CD4-positive, alpha-beta memory T cell (primary cell): ENCODE results near the gene SERINC4. TPM values are rescaled to one million over a fixed set of nuclear protein-coding genes. Genes with fewer than 3 reads are reported as not detected.
A peak's percentile ranks its signal among the peaks of the same experiment; 100 is the strongest.
"Not testable (repeated sequence)": the region's sequence is repeated elsewhere in the genome, so short reads cannot be mapped to it uniquely, and the experiment has no call there.

Source experiments
- CTCF ChIA-PET: fragments of 350-600 bp; sonication (Branson Sonifier 250); formaldehyde crosslinking; loops from one replicate; lab custom pipeline; 2021; ENCODE audit warnings: inconsistent platforms; ENCODE audit not compliant: partially characterized antibody; lab: Charles Lee
- POLR2A ChIA-PET: fragments of 350-600 bp; sonication (Branson Sonifier 250); formaldehyde crosslinking; loops from one replicate; lab custom pipeline; 2021; ENCODE audit not compliant: partially characterized antibody; lab: Charles Lee
- DNase-seq, 5 donors: peaks; one replicate each; pipeline versions ENCODE4 v3.0.0 to v3.0.0-alpha.2; 2020 to 2022; ENCODE audit warnings: mixed read lengths in 1 of 5
- H3K27ac ChIP-seq: one replicate; pipeline ENCODE4 v1.7.0; 2013; ENCODE audit warnings: low read depth, low read length
- H3K27me3 ChIP-seq: 2 replicates; pipeline ENCODE4 v1.7.0; 2013; ENCODE audit warnings: mild to moderate bottlenecking, low read length, moderate library complexity; ENCODE audit not compliant: insufficient read depth
- H3K36me3 ChIP-seq: 2 replicates; pipeline ENCODE4 v1.7.0; 2013; ENCODE audit warnings: mild to moderate bottlenecking, low read length, moderate library complexity; ENCODE audit not compliant: insufficient read depth
- H3K4me1 ChIP-seq: 2 replicates; pipeline ENCODE4 v1.7.0; 2013; ENCODE audit warnings: mild to moderate bottlenecking, low read length, moderate library complexity; ENCODE audit not compliant: insufficient read depth
- H3K4me3 ChIP-seq, 2 donors: one replicate each; pipeline ENCODE4 v1.7.0; 2013; ENCODE audit warnings: low read length in 2 of 2, mild to moderate bottlenecking in 1 of 2
- H3K9me3 ChIP-seq, 2 donors: one replicate each; pipeline ENCODE4 v1.7.0; 2013; ENCODE audit warnings: low read length in 2 of 2, control low read depth in 1 of 2; ENCODE audit not compliant: control insufficient read depth in 1 of 2
- H3K27ac Mint-ChIP-seq, 7 donors: one replicate each; pipeline ENCODE4 v1.8.0; 2020 to 2021; ENCODE audit warnings: mixed read lengths in 7 of 7, mild to moderate bottlenecking in 6 of 7, inconsistent platforms in 3 of 7, moderate library complexity in 3 of 7
- H3K27me3 Mint-ChIP-seq, 2 donors: one replicate each; pipeline ENCODE4 v1.8.0; 2020 to 2021; ENCODE audit warnings: mixed read lengths in 2 of 2
- H3K36me3 Mint-ChIP-seq, 2 donors: one replicate each; pipeline ENCODE4 v1.8.0; 2020 to 2021; ENCODE audit warnings: mixed read lengths in 2 of 2, inconsistent platforms in 1 of 2, mild to moderate bottlenecking in 1 of 2
- H3K4me1 Mint-ChIP-seq, 4 donors: one replicate each; pipeline ENCODE4 v1.8.0; 2020 to 2021; ENCODE audit warnings: mixed read lengths in 4 of 4, mild to moderate bottlenecking in 1 of 4
- H3K4me3 Mint-ChIP-seq, 8 donors: one replicate each; pipeline ENCODE4 v1.8.0; 2020 to 2021; ENCODE audit warnings: mixed read lengths in 8 of 8, mild to moderate bottlenecking in 7 of 8, moderate library complexity in 6 of 8, inconsistent platforms in 3 of 8
- H3K9me3 Mint-ChIP-seq, 8 donors: one replicate each; pipeline ENCODE4 v1.8.0; 2020 to 2021; ENCODE audit warnings: mixed read lengths in 8 of 8, mild to moderate bottlenecking in 5 of 8, inconsistent platforms in 3 of 8, moderate library complexity in 1 of 8
- intact Hi-C: fragments of 100-400 bp; cut with micrococcal nuclease; formaldehyde crosslinking; loops from one replicate; pipeline ENCODE4 v1.15.1; 2023
- polyA plus RNA-seq, 2 donors: library from polyadenylated mRNA; unstranded; fragments of 300-500 nt; fragmentation: Illumina TruSeq; gene quantifications; one replicate each; pipeline ENCODE4 v1.2.3, GENCODE V29; 2021
- total RNA-seq, 2 experiments: library from RNA; stranded (reverse); gene quantifications; one replicate each; pipeline ENCODE4 v1.2.3, GENCODE V29; 2021

SERINC4 gene
- total and polyA plus RNA-seq, 4 experiments from 2014 or later, result 0.25 to 3.4 (median 0.70) TPM; not detected in 1

- peaks cover 62% of the 10 kb centered on the region for H3K4me1 ChIP-seq
- peak overlapping the region; percentile 81 for H3K27ac ChIP-seq
- no peaks in the 10 kb centered on the region for H3K27me3 ChIP-seq
- DNase-seq, result peak in 4 of 5 donors; percentile 10 to 21 (median 14)
- H3K9me3 ChIP-seq, result no peaks in the 10 kb centered on the region
- no peaks in the 10 kb centered on the region for H3K9me3 Mint-ChIP-seq
- peak overlapping the region; percentile 88 to 98 (median 92) for H3K27ac Mint-ChIP-seq
- POLR2A ChIA-PET, result interaction anchor here (1.0 to 8.9 kb wide), 10 partner anchors 9 to 83 kb away, joined by 3 to 92 read pairs (median 4); partner anchors contain the start of genes ELL3, HYPK and SERINC4
- intact Hi-C loops, result loop anchor here (5.0 to 10.0 kb wide), 2 partner anchors 313 to 599 kb away; partner anchors contain the start of genes CTDSPL2 and MAP1A
- H3K27me3 Mint-ChIP-seq, result no peaks in the 10 kb centered on the region
- H3K36me3 ChIP-seq, result no peaks in the 10 kb centered on the region
- peaks cover 27 to 72% (median 51%) of the 10 kb centered on the region in 4 donors for H3K4me1 Mint-ChIP-seq
- CTCF ChIA-PET, result interaction anchor here (0.8 to 1.4 kb wide), 5 partner anchors 9 to 55 kb away, joined by 3 to 4 read pairs (median 3); partner anchors contain the start of gene ELL3
- H3K4me3 ChIP-seq, result peak overlapping the region; percentile 21 to 47
- H3K36me3 Mint-ChIP-seq, result peaks cover 7 to 13% of the 10 kb centered on the region in 2 donors
- peak overlapping the region; percentile 81 to 94 (median 91) for H3K4me3 Mint-ChIP-seq
These were observed 28.1 kb upstream of the SERINC4 start for GRCh38 chr15:43828061-43828657.

- Histone ChIP-seq H3K9me3 (no peaks in the 10 kb centered on the region), H3K4me1 (peaks cover 65% of the 10 kb centered on the region), H3K4me3 (peak within 1 kb of the TSS; percentile 47 to 73), H3K27me3 (no peaks in the 10 kb centered on the region), H3K27ac (peak within 1 kb of the TSS; percentile 81), H3K36me3 (no peaks in the 10 kb centered on the region)
- POLR2A ChIA-PET, result interaction anchor here (0.6 to 8.9 kb wide), 9 partner anchors 10 to 81 kb away, joined by 3 to 92 read pairs (median 6); partner anchors contain the start of genes ELL3, HYPK and SERINC4
- Mint-ChIP-seq H3K36me3 (peaks cover 4 to 10% of the 10 kb centered on the region in 2 donors), H3K27ac (peak within 1 kb of the TSS; percentile 88 to 98 (median 92)), H3K9me3 (no peaks in the 10 kb centered on the region), H3K4me3 (peak within 1 kb of the TSS; percentile 81 to 94 (median 91)), H3K4me1 (peaks cover 27 to 78% (median 51%) of the 10 kb centered on the region in 4 donors), H3K27me3 (no peaks in the 10 kb centered on the region)
- peak; percentile 56 to 76 (median 61) for DNase-seq
- intact Hi-C loops, result loop anchor here (5.0 to 10.0 kb wide), 2 partner anchors 312 to 601 kb away; partner anchors contain the start of genes CTDSPL2 and MAP1A
- CTCF ChIA-PET, result interaction anchor here (1.3 kb wide), 1 partner anchor 15 kb away, joined by 3 read pairs; no protein-coding TSS in a partner anchor
These were observed 26.7 kb upstream of the SERINC4 start, which contains the start of gene WDR76 for GRCh38 chr15:43826508-43827341. Gene WDR76, plus strand, starts transcription at chr15:43827002. Its CDS starts 31 bp downstream, at chr15:43827033.

GRCh38 chr15:43826029-43826507 lies 26.0 kb upstream of the SERINC4 start:
- Histone ChIP-seq H3K4me3 (peak overlapping the region in 1 of 2 donors; percentile 47), H3K9me3 (no peaks in the 10 kb centered on the region), H3K4me1 (peaks cover 67% of the 10 kb centered on the region), H3K27me3 (no peaks in the 10 kb centered on the region), H3K27ac (peak overlapping the region; percentile 81), H3K36me3 (no peaks in the 10 kb centered on the region)
- H3K27me3 Mint-ChIP-seq, result no peaks in the 10 kb centered on the region
- H3K9me3 Mint-ChIP-seq, result no peaks in the 10 kb centered on the region
- H3K36me3 Mint-ChIP-seq, result peaks cover 4 to 14% of the 10 kb centered on the region in 2 donors
- H3K4me3 Mint-ChIP-seq, result peak overlapping the region; percentile 81 to 94 (median 91)
- no peak for DNase-seq
- intact Hi-C loops, result loop anchor here (5.0 to 10.0 kb wide), 2 partner anchors 311 to 601 kb away; partner anchors contain the start of genes CTDSPL2 and MAP1A
- peak overlapping the region; percentile 88 to 98 (median 92) for H3K27ac Mint-ChIP-seq
- H3K4me1 Mint-ChIP-seq, result peaks cover 32 to 79% (median 54%) of the 10 kb centered on the region in 4 donors
- ChIA-PET POLR2A (interaction anchor here (2.4 to 8.9 kb wide), 2 partner anchors 25 to 49 kb away, joined by 7 to 92 read pairs; partner anchors contain the start of genes ELL3, HYPK and SERINC4), CTCF (no interaction called here)

- Mint-ChIP-seq H3K4me1 (peaks cover 32 to 76% (median 55%) of the 10 kb centered on the region in 4 donors), H3K4me3 (peak overlapping the region in 3 of 8 donors; percentile 41 to 84 (median 57)), H3K27ac (peak overlapping the region in 6 of 7 donors; percentile 18 to 98 (median 90)), H3K36me3 (peaks cover 4 to 14% of the 10 kb centered on the region in 2 donors)
- H3K9me3 ChIP-seq, H3K4me3 ChIP-seq, H3K27me3 ChIP-seq, H3K27me3 Mint-ChIP-seq, H3K9me3 Mint-ChIP-seq, H3K27ac ChIP-seq, H3K36me3 ChIP-seq, DNase-seq: not testable (repeated sequence)
- H3K4me1 ChIP-seq, result peaks cover 72% of the 10 kb centered on the region
- POLR2A ChIA-PET, result interaction anchor here (0.9 to 8.9 kb wide), 9 partner anchors 8 to 712 kb away, joined by 3 to 92 read pairs (median 5); partner anchors contain the start of genes EIF3J, ELL3, HYPK and SERF2
- intact Hi-C loops, result loop anchor here (2.0 to 10.0 kb wide), 4 partner anchors 33 to 602 kb away; partner anchors contain the start of genes CTDSPL2, ELL3, MAP1A and SERF2
- CTCF ChIA-PET, result interaction anchor here (0.7 kb wide), 1 partner anchor 28 kb away, joined by 3 read pairs; no protein-coding TSS in a partner anchor
These were observed 25.3 kb upstream of the SERINC4 start for GRCh38 chr15:43825305-43825704.

- POLR2A ChIA-PET, result interaction anchor here (0.8 to 8.9 kb wide), 15 partner anchors 9 to 712 kb away, joined by 3 to 92 read pairs (median 4); partner anchors contain the start of genes EIF3J, ELL3, FRMD5 and HYPK
- peak within 1 kb of the TSS; percentile 92 to 100 for H3K4me3 ChIP-seq
- no peaks in the 10 kb centered on the region for H3K36me3 ChIP-seq
- H3K4me1 Mint-ChIP-seq, result peaks cover 29 to 71% (median 52%) of the 10 kb centered on the region in 4 donors
- H3K27me3 Mint-ChIP-seq, result no peaks in the 10 kb centered on the region
- CTCF ChIA-PET, result interaction anchor here (0.5 to 1.0 kb wide), 5 partner anchors 13 to 48 kb away, joined by 3 to 5 read pairs (median 3); partner anchors contain the start of gene ELL3
- peak within 1 kb of the TSS; percentile 96 to 99 (median 98) for H3K4me3 Mint-ChIP-seq
- peaks cover 4 to 15% of the 10 kb centered on the region in 2 donors for H3K36me3 Mint-ChIP-seq
- DNase-seq, result peak; percentile 88 to 95 (median 93)
- H3K27ac ChIP-seq, result peak within 1 kb of the TSS; percentile 99
- H3K27ac Mint-ChIP-seq, result peak within 1 kb of the TSS; percentile 92 to 99 (median 99)
- intact Hi-C loops, result loop anchor here (1.0 to 10.0 kb wide), 6 partner anchors 24 to 603 kb away; partner anchors contain the start of genes CTDSPL2, ELL3, HYPK and MAP1A
- no peaks in the 10 kb centered on the region for H3K9me3 ChIP-seq
- no peaks in the 10 kb centered on the region for H3K27me3 ChIP-seq
- H3K9me3 Mint-ChIP-seq, result no peaks in the 10 kb centered on the region
- peaks cover 67% of the 10 kb centered on the region for H3K4me1 ChIP-seq
These were observed 24.6 kb upstream of the SERINC4 start, which contains the start of gene MFAP1 for GRCh38 chr15:43824302-43825246. Gene MFAP1, minus strand, starts transcription at chr15:43824690. Its CDS starts 121 bp downstream, at chr15:43824569.
